Measurements from ENCODE around the gene TMEM165. TPM values are rescaled to one million over a fixed set of nuclear protein-coding genes. Genes with fewer than 3 reads are reported as not detected.
A peak's percentile ranks its signal among the peaks of the same experiment; 100 is the strongest.

The TMEM165 gene
- total RNA-seq, 4 donors from 2014 or later, result 175 to 226 (median 189) TPM

DNA sequence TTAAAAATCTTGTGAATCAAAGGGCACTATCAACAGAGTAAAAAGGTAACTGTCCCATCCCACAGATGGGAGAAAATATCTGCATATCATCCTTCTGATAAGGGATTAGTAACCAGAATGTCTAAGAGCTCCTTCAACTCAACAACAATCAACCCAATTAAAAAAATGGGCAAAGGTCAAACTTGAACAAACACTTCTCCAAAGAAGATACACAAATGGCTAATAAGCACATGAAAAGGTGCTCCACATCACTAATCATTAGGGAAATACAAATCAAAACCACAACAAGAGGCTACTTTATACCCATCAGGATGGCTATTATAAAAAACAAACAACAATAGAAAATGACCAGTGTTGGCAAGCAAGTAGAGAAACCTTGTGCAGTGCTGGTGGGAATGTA lies 43.3 kb downstream of the TMEM165 start:
- Histone ChIP-seq H3K27ac (no peak overlapping the region), H3K9me3 (no peaks in the 10 kb centered on the region), H3K36me3 (peaks cover 11 to 31% of the 10 kb centered on the region in 2 donors), H3K4me3 (replicated peaks in 1 of 3) (no peak overlapping the region), H3K27me3 (no peaks in the 10 kb centered on the region), H3K4me1 (no peaks in the 10 kb centered on the region)
- intact Hi-C loops (cut with DNase I), result no loop called here
- no peak for TF ChIP-seq POLR2A (IDR thresholded peaks at IDR 0.05)
- TF ChIP-seq, protein P1, sequence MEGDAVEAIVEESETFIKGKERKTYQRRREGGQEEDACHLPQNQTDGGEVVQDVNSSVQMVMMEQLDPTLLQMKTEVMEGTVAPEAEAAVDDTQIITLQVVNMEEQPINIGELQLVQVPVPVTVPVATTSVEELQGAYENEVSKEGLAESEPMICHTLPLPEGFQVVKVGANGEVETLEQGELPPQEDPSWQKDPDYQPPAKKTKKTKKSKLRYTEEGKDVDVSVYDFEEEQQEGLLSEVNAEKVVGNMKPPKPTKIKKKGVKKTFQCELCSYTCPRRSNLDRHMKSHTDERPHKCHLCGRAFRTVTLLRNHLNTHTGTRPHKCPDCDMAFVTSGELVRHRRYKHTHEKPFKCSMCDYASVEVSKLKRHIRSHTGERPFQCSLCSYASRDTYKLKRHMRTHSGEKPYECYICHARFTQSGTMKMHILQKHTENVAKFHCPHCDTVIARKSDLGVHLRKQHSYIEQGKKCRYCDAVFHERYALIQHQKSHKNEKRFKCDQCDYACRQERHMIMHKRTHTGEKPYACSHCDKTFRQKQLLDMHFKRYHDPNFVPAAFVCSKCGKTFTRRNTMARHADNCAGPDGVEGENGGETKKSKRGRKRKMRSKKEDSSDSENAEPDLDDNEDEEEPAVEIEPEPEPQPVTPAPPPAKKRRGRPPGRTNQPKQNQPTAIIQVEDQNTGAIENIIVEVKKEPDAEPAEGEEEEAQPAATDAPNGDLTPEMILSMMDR (IDR thresholded peaks at IDR 0.05), result no peak
- no peak for DNase-seq

DNA sequence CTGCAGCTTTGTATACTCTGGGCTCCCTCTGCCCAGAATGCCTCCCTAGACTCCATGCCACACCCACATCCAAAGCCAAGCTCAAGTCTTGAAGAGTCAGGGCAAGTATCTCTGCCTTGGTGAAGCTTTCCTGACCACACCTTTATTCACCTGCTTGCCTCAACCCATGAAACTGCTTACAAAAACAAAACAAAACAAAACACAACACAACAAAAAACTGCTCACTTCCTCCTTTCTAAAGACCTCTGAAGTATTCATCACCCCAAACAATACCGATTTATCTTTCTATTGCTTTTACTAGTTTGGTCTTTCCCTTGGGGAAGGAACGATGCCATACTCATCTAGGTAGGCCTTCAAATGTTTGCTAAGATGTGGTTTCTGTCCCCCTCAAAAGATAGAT lies 45.0 kb downstream of the TMEM165 start:
- H3K36me3 ChIP-seq, result peaks cover 0 to 25% of the 10 kb centered on the region in 2 donors
- no peak for DNase-seq
- no peaks in the 10 kb centered on the region for H3K27me3 ChIP-seq
- TF ChIP-seq POLR2A (IDR thresholded peaks at IDR 0.05), result no peak
- TF ChIP-seq, protein P1 (IDR thresholded peaks at IDR 0.05), result no peak
- no peak overlapping the region for H3K27ac ChIP-seq
- WGBS, 2 donors, result 96 to 100% methylated on average over 2 of the region's 2 CpGs
- no peak overlapping the region for H3K4me3 ChIP-seq (replicated peaks in 1 of 3)
- no peaks in the 10 kb centered on the region for H3K4me1 ChIP-seq
- H3K9me3 ChIP-seq, result no peaks in the 10 kb centered on the region
- intact Hi-C loops (cut with DNase I), result loop anchor here (10.0 kb wide), 1 partner anchor 294 kb away; no protein-coding TSS in a partner anchor

DNA sequence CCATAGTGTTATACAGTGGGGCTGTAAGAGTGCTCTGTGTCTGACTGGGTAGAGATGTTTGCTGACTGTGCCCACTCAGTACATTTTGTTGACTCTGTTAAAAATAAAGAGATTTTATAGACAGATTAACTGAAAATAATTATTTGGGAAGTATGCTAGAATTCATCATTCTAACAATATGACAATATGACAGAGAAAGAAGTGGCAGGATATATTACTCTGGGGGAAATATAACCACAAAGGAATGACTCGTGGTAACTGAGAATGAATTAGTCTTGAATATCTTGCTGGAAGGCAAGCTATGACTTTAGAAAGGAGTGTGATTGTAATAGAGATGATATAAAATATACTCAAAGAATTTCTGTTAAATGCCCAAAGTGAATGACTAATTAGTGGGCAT lies 46.8 kb downstream of the TMEM165 start:
- WGBS, 2 donors, result 90 to 94% methylated on average over 1 of the region's 1 CpG
- H3K9me3 ChIP-seq, result no peaks in the 10 kb centered on the region
- no peak overlapping the region for H3K27ac ChIP-seq
- H3K4me1 ChIP-seq, result no peaks in the 10 kb centered on the region
- intact Hi-C loops (cut with DNase I), result loop anchor here (10.0 kb wide), 1 partner anchor 292 kb away; no protein-coding TSS in a partner anchor
- TF ChIP-seq, protein P1 (IDR thresholded peaks at IDR 0.05), result no peak
- no peak for TF ChIP-seq POLR2A (IDR thresholded peaks at IDR 0.05)
- H3K27me3 ChIP-seq, result no peaks in the 10 kb centered on the region
- DNase-seq, result no peak
- peaks cover 0 to 18% of the 10 kb centered on the region in 2 donors for H3K36me3 ChIP-seq
- H3K4me3 ChIP-seq (replicated peaks in 1 of 3), result no peak overlapping the region

GRCh38 chr4:55444827-55445226 lies 49.1 kb downstream of the TMEM165 start:
- WGBS, 2 donors, result 33 to 58% methylated on average over 1 to 2 of the region's 2 CpGs
- intact Hi-C loops (cut with DNase I), result loop anchor here (10.0 kb wide), 1 partner anchor 290 kb away; no protein-coding TSS in a partner anchor
- peak in 1 of 2 donors; percentile 17 for DNase-seq
- H3K27ac ChIP-seq, result no peak overlapping the region
- no peaks in the 10 kb centered on the region for H3K9me3 ChIP-seq
- no peaks in the 10 kb centered on the region for H3K4me1 ChIP-seq
- TF ChIP-seq, protein P1 (IDR thresholded peaks at IDR 0.05), result peak in 2 of 6 experiments; percentile 16 to 25
- no peak for TF ChIP-seq POLR2A (IDR thresholded peaks at IDR 0.05)
- H3K4me3 ChIP-seq (replicated peaks in 1 of 3), result no peak overlapping the region
- peaks cover 0 to 14% of the 10 kb centered on the region in 2 donors for H3K36me3 ChIP-seq
- H3K27me3 ChIP-seq, result no peaks in the 10 kb centered on the region

GRCh38 chr4:55445921-55446577 lies 50.3 kb downstream of the TMEM165 start:
- H3K4me1 ChIP-seq, result no peaks in the 10 kb centered on the region

More at GRCh38 chr4:55445921-55446577, 50.3 kb downstream of the TMEM165 start:
- DNase-seq, result no peak
- Histone ChIP-seq H3K27ac (no peak overlapping the region), H3K36me3 (peaks cover 0 to 15% of the 10 kb centered on the region in 2 donors), H3K27me3 (no peaks in the 10 kb centered on the region), H3K9me3 (no peaks in the 10 kb centered on the region), H3K4me3 (replicated peaks in 1 of 3) (no peak overlapping the region)
- 83 to 92% methylated on average over 2 of the region's 2 CpGs for WGBS, 2 donors
- intact Hi-C loops (cut with DNase I), result loop anchor here (10.0 kb wide), 1 partner anchor 289 kb away; no protein-coding TSS in a partner anchor
- no peak for TF ChIP-seq POLR2A (IDR thresholded peaks at IDR 0.05)
- TF ChIP-seq, protein P1 (IDR thresholded peaks at IDR 0.05), result no peak
